ENCODE results near the gene C12orf42. TPM values are rescaled to one million over a fixed set of nuclear protein-coding genes. Genes with fewer than 3 reads are reported as not detected.

Gene C12orf42
- total RNA-seq, 1 experiment from 2014 or later: not detected

- intact Hi-C loops (cut with micrococcal nuclease; ENCODE audit: unreplicated experiment): no loop called here
- H3K36me3 ChIP-seq (ENCODE audit: low read depth): no peaks in the 10 kb centered on the region
- no peak overlapping the region for H2AFZ ChIP-seq
- H3K27ac ChIP-seq: no peak overlapping the region
- H3K4me2 ChIP-seq: no peak overlapping the region
- no peaks in the 10 kb centered on the region for H3K9me3 ChIP-seq (ENCODE audit: insufficient read depth, low read depth)
- ChIA-PET POLR2A (ENCODE audit: unreplicated experiment) (no interaction called here), CTCF (no interaction called here)
- no peaks in the 10 kb centered on the region; the same call in 1 of the 2 replicates for H3K9me2 ChIP-seq (ENCODE audit: insufficient read depth)
- 0 out of 2 replicates have a peak, but pooled peaks cover 4% of the 10 kb centered on the region for H3K27me3 ChIP-seq (ENCODE audit: insufficient read depth, low read depth)
- no TSS peak for BruUV-seq (replicated peaks)
- no peaks in the 10 kb centered on the region for H3F3A ChIP-seq (ENCODE audit: insufficient read depth, low read depth)
- no peaks in the 10 kb centered on the region for H3K4me1 ChIP-seq (replicated peaks; ENCODE audit: insufficient read depth)
- no peak overlapping the region for H3K4me3 ChIP-seq
- no peaks in the 10 kb centered on the region for H3K79me2 ChIP-seq (ENCODE audit: low read depth)
- H4K20me1 ChIP-seq (ENCODE audit: insufficient read depth): no peaks in the 10 kb centered on the region
- TF ChIP-seq CTCF (conservative IDR thresholded peaks at IDR 0.05) (no peak), EZH2 (IDR thresholded peaks at IDR 0.05; ENCODE audit: low read depth) (no peak)
- DNase-seq: no peak
These were observed 104.7 kb downstream of the C12orf42 start for GRCh38 chr12:103391103-103391502.

- CTCF ChIA-PET: no interaction called here
- DNase-seq: no peak
- Histone ChIP-seq H3K27ac (no peak overlapping the region), H3K36me3 (ENCODE audit: low read depth) (no peaks in the 10 kb centered on the region), H2AFZ (no peak overlapping the region), H3K79me2 (ENCODE audit: low read depth) (no peaks in the 10 kb centered on the region), H3K9me3 (ENCODE audit: insufficient read depth, low read depth) (no peaks in the 10 kb centered on the region), H3K27me3 (ENCODE audit: insufficient read depth, low read depth) (0 out of 2 replicates have a peak, but pooled peaks cover 4% of the 10 kb centered on the region), H3K4me2 (no peak overlapping the region), H3F3A (ENCODE audit: insufficient read depth, low read depth) (no peaks in the 10 kb centered on the region), H4K20me1 (ENCODE audit: insufficient read depth) (no peaks in the 10 kb centered on the region), H3K4me1 (replicated peaks; ENCODE audit: insufficient read depth) (no peaks in the 10 kb centered on the region), H3K4me3 (no peak overlapping the region), H3K9me2 (ENCODE audit: insufficient read depth) (no peaks in the 10 kb centered on the region; the same call in 1 of the 2 replicates)
- intact Hi-C loops (cut with micrococcal nuclease; ENCODE audit: unreplicated experiment): no loop called here
- no TSS peak for BruUV-seq (replicated peaks)
- no peak for TF ChIP-seq CTCF (conservative IDR thresholded peaks at IDR 0.05)
- TF ChIP-seq EZH2 (IDR thresholded peaks at IDR 0.05; ENCODE audit: low read depth): no peak
- POLR2A ChIA-PET (ENCODE audit: unreplicated experiment): no interaction called here
These were observed 108.4 kb downstream of the C12orf42 start for GRCh38 chr12:103387385-103387784.

- no peak overlapping the region for H3K4me3 ChIP-seq
- H2AFZ ChIP-seq: no peak overlapping the region
- H3K79me2 ChIP-seq (ENCODE audit: low read depth): no peaks in the 10 kb centered on the region
- intact Hi-C loops (cut with micrococcal nuclease; ENCODE audit: unreplicated experiment): no loop called here
- no peak overlapping the region for H3K27ac ChIP-seq
- no peaks in the 10 kb centered on the region for H3F3A ChIP-seq (ENCODE audit: insufficient read depth, low read depth)
- H3K36me3 ChIP-seq (ENCODE audit: low read depth): no peaks in the 10 kb centered on the region
- H3K4me2 ChIP-seq: no peak overlapping the region
- H4K20me1 ChIP-seq (ENCODE audit: insufficient read depth): no peaks in the 10 kb centered on the region
- no peaks in the 10 kb centered on the region; the same call in 1 of the 2 replicates for H3K9me2 ChIP-seq (ENCODE audit: insufficient read depth)
- ChIA-PET CTCF (no interaction called here), POLR2A (ENCODE audit: unreplicated experiment) (no interaction called here)
- H3K4me1 ChIP-seq (replicated peaks; ENCODE audit: insufficient read depth): no peaks in the 10 kb centered on the region
- BruUV-seq (replicated peaks): no TSS peak
- no peaks in the 10 kb centered on the region for H3K9me3 ChIP-seq (ENCODE audit: insufficient read depth, low read depth)
- no peak for DNase-seq
- TF ChIP-seq CTCF (conservative IDR thresholded peaks at IDR 0.05) (no peak), EZH2 (IDR thresholded peaks at IDR 0.05; ENCODE audit: low read depth) (no peak)
- 0 out of 2 replicates have a peak, but pooled peaks cover 4% of the 10 kb centered on the region for H3K27me3 ChIP-seq (ENCODE audit: insufficient read depth, low read depth)
These were observed 109.3 kb downstream of the C12orf42 start for GRCh38 chr12:103386451-103386850.
